NB4 (cell line): ENCODE results near the gene YAE1.

ENCODE experiments used
- CTCF ChIP-seq: IDR thresholded peaks from one replicate; pipeline ENCODE4 v1.5.1; 2012; ENCODE audit warnings: low read depth, low read length
- MYC ChIP-seq: IDR thresholded peaks from 2 replicates; pipeline ENCODE4 v1.6.1; 2011; ENCODE audit warnings: low read depth, low read length
- POLR2A ChIP-seq: IDR thresholded peaks from 2 replicates; pipeline ENCODE4 v1.6.1; 2011; ENCODE audit warnings: mild to moderate bottlenecking; ENCODE audit not compliant: insufficient read length; ENCODE audit errors: extremely low read depth

- no peak for TF ChIP-seq CTCF
- TF ChIP-seq MYC, result no peak
- TF ChIP-seq POLR2A, result no peak
Observed at GRCh38 chr7:39605087-39605486, 38.9 kb downstream of the YAE1 start.
